ENCODE data around the gene CLRN3. TPM values are rescaled to one million over a fixed set of nuclear protein-coding genes. Genes with fewer than 3 reads are reported as not detected.

Gene CLRN3
- total RNA-seq, 2 donors from 2014 or later = 0.26 TPM; not detected in 1

DNA sequence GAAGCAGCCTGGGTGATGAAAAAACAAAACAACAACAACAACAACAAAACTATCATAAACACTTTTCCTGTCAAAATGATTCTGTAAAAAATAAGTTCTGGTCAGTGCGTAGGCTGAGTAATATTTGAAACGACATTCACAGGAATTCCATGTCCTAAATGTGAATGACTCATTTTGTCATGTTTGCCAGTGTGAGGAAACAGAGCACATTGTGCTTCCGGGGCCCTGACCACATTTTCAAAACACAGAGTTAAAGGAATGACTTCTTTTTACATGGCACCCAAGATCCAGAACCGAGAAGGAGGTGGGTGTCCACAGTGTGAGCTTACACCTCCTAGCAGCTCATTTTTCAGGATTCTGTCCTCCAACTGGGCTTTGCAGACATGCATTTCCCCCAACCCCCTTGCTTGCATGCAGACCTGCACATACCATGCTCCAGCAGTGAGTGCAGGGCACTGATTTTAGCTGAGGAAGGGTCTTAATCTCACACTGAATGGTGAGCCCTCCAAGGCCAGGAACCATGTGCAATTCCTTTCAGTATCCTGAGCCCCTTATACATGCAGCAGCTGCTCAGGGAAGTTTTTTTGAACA, 3.0 kb downstream of the CLRN3 start:
- no peak overlapping the region for H3K4me3 ChIP-seq
- peak overlapping the region in 1 of 4 donors; percentile 46 for H3K27ac ChIP-seq
- WGBS, 2 donors = 50 to 61% methylated on average over 4 of the region's 4 CpGs

DNA sequence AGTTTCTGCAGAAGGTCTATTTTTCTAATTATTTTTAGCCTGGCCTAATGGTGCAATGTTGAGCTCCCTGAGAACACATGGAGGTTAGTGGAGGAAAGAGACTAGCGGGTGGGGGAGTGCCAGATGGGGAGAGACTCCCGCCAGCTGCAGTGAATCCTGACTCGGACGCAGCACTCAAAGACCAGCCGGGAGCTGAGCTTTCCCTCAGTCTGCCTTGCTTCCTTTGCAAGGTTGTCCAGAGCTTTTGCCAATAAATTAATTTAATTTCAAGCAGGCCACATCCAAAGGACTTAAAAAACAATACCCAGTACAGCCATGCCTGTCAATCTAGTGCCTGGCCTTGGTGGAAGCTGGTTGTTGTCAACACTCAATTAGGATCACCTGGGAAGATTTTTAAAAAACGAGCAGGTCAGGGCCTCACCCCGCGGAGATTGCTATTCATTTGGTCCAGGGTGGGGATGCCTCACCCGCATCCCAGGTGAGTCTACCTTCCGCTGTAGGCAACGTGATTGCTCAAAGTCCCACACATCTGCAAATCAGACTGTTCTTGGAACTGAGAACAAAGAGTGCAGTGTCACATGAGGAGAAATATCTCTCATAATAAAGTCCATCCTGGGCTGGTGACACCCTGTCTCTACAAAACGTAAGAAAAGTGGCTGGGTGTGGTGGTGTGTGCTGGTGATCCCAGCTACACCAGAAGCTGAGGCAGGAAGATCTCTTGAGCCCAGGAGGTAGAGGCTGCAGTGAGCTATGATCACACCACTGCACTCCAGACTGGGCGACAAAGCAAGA, 4.0 kb downstream of the CLRN3 start:
- ATAC-seq = no peak
- no peak for DNase-seq
- intact Hi-C loops (cut with DNase I) = no loop called here
- H3K27ac ChIP-seq = peak overlapping the region in 1 of 4 donors; percentile 46
- H3K27me3 ChIP-seq = no peaks in the 10 kb centered on the region
- no peak overlapping the region for H3K4me3 ChIP-seq
- no peaks in the 10 kb centered on the region for H3K36me3 ChIP-seq (replicated peaks in 1 of 2; ENCODE audit: insufficient read depth in 1 of 2, low read depth in 2 of 2)
- H3K4me1 ChIP-seq = no peaks in the 10 kb centered on the region
- WGBS, 2 donors = 77 to 82% methylated on average over 13 of the region's 13 CpGs
- TF ChIP-seq POLR2A (IDR thresholded peaks at IDR 0.05) = no peak
- TF ChIP-seq, protein P1, sequence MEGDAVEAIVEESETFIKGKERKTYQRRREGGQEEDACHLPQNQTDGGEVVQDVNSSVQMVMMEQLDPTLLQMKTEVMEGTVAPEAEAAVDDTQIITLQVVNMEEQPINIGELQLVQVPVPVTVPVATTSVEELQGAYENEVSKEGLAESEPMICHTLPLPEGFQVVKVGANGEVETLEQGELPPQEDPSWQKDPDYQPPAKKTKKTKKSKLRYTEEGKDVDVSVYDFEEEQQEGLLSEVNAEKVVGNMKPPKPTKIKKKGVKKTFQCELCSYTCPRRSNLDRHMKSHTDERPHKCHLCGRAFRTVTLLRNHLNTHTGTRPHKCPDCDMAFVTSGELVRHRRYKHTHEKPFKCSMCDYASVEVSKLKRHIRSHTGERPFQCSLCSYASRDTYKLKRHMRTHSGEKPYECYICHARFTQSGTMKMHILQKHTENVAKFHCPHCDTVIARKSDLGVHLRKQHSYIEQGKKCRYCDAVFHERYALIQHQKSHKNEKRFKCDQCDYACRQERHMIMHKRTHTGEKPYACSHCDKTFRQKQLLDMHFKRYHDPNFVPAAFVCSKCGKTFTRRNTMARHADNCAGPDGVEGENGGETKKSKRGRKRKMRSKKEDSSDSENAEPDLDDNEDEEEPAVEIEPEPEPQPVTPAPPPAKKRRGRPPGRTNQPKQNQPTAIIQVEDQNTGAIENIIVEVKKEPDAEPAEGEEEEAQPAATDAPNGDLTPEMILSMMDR (IDR thresholded peaks at IDR 0.05) = no peak
- H3K9me3 ChIP-seq = no peaks in the 10 kb centered on the region

More for the DNA sequence above, 3.0 kb downstream of the CLRN3 start:
- H3K27me3 ChIP-seq = no peaks in the 10 kb centered on the region
- intact Hi-C loops (cut with DNase I) = no loop called here
- no peaks in the 10 kb centered on the region for H3K9me3 ChIP-seq
- H3K4me1 ChIP-seq = no peaks in the 10 kb centered on the region
- DNase-seq = peak in 1 of 4 donors; percentile 40
- TF ChIP-seq, protein P1 (IDR thresholded peaks at IDR 0.05) = no peak
- no peak for TF ChIP-seq POLR2A (IDR thresholded peaks at IDR 0.05)
- no peaks in the 10 kb centered on the region for H3K36me3 ChIP-seq (replicated peaks in 1 of 2; ENCODE audit: insufficient read depth in 1 of 2, low read depth in 2 of 2)
- ATAC-seq = peak; percentile 12

DNA sequence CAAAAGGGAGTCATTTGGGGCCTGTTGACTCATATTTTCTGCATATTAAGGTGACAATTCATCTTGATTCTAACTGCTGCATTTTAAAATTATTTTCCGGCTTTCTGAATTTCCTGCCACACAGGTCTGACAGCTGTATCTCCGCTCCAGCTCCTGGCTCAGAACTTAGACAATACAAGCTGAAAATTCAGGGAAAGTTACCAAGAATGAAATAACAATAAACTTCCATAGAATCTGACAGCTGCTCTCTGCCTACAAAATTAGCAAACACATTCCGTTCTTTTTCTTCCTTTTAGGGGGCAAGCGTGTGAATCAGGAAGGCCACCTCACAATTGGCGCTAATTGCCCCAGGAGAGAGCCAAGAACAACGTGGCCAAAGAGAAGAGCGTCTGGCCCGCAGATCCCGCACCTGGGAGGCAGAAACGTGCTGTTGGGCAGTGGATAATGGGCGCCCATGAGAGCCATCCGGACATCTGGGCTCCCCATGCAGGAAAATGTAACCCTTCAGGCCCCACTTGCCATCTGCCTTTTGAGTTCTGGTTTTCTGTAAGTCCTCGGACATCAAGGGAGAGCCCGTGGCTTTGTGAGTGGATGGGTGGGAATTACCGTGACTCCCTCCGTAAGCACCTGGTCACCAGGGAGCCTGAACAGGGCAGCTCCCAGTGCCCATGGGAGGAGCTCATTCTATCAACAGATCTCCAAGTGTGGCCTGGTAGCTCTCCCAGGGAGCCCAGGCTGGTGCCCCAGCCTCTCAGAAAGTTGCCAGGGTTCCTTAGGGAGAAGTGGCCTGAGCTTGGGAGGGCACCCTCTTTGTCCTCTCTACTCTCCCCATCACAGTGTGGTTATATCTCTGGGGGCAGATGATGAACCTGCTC, 5.0 kb downstream of the CLRN3 start:
- no peak overlapping the region for H3K4me3 ChIP-seq
- no peak for DNase-seq
- no peaks in the 10 kb centered on the region for H3K4me1 ChIP-seq
- H3K9me3 ChIP-seq = no peaks in the 10 kb centered on the region
- no peak for ATAC-seq
- no peaks in the 10 kb centered on the region for H3K36me3 ChIP-seq (replicated peaks in 1 of 2; ENCODE audit: insufficient read depth in 1 of 2, low read depth in 2 of 2)
- TF ChIP-seq, protein P1 (IDR thresholded peaks at IDR 0.05) = no peak
- H3K27me3 ChIP-seq = no peaks in the 10 kb centered on the region
- intact Hi-C loops (cut with DNase I) = no loop called here
- 65 to 76% methylated on average over 12 to 16 of the region's 16 CpGs for WGBS, 2 donors
- no peak overlapping the region for H3K27ac ChIP-seq

DNA sequence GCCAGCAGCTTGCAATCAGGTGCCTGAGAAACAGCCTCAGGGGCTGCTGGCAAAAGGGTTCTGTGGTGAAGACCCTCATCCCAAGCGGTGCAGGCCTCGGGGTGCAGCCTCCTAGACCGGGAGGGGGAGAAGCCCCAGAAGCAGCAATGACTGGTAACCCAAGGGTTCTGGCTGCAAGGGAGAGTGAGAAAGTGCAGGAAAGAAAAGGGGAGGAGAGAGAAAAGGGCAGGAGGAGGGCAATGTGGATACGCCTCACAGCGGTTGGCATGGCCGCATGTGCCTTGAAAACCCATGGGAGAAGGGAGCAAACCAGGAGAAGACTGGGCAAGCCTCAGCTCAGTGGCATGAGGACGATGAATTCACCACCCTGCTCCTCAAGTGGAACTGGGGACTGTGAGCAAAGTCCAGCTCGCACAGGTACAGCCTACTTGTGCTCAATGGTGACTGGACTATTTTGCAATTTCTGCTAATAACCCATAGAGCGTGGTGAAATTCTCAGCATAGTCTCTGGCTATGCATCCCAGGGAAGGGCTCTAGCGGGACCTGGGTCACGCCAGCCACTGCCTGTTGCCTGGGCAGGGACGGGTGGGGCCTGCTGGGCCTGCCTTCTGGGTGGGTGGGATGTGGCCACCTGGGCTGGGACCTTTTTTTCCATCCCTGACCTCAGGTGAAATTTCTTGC, 6.2 kb downstream of the CLRN3 start:
- H3K36me3 ChIP-seq (replicated peaks in 1 of 2; ENCODE audit: insufficient read depth in 1 of 2, low read depth in 2 of 2) = no peaks in the 10 kb centered on the region
- H3K4me3 ChIP-seq = no peak overlapping the region
- H3K27me3 ChIP-seq = no peaks in the 10 kb centered on the region
- WGBS, 2 donors = 82% methylated on average over 10 to 12 of the region's 12 CpGs
- ATAC-seq (no peak), DNase-seq (no peak)
- H3K9me3 ChIP-seq = no peaks in the 10 kb centered on the region
- H3K27ac ChIP-seq = no peak overlapping the region
- TF ChIP-seq, protein P1 (IDR thresholded peaks at IDR 0.05) = no peak
- TF ChIP-seq POLR2A (IDR thresholded peaks at IDR 0.05) = no peak
- peaks cover under 1% of the 10 kb centered on the region for H3K4me1 ChIP-seq
- intact Hi-C loops (cut with DNase I) = no loop called here
